Endothelial cell of umbilical vein (primary cell): ENCODE data around the gene LYG1. TPM values are rescaled to one million over a fixed set of nuclear protein-coding genes. Genes with fewer than 3 reads are reported as not detected.

Experiments used
- BruUV-seq: library from RNA; stranded (reverse); fragments of 400-500 nt; replicated peaks from 2 replicates; lab custom pipeline; 2021; lab: Mats Ljungman, UMichigan
- CTCF ChIA-PET: fragments of 300-600, 350-600 bp; sonication (Branson Sonifier 250); formaldehyde crosslinking; loops from one replicate; lab custom pipeline; 2021; ENCODE audit warnings: antibody characterized with exemption, inconsistent platforms; lab: Charles Lee
- POLR2A ChIA-PET: fragments of 300-600, 350-600 bp; sonication (Branson Sonifier 250); formaldehyde crosslinking; loops from one replicate; lab custom pipeline; 2021; ENCODE audit warnings: antibody characterized with exemption, inconsistent platforms; lab: Charles Lee
- DNase-seq: peaks from one replicate; pipeline ENCODE4 v3.0.0-alpha.2; 2011; ENCODE audit warnings: low read depth, low spot score
- FAIRE-seq: peaks from 2 replicates; lab custom pipeline; 2011; peaks lifted over from hg19 to GRCh38; lab: Jason Lieb, UNC
- H2AFZ ChIP-seq: 2 replicates; pipeline ENCODE4 v1.6.0; 2012; ENCODE audit warnings: low read depth, low read length, control low read depth, inconsistent platforms
- H3K27ac ChIP-seq: 2 replicates; pipeline ENCODE4 v1.5.1; 2011; ENCODE audit warnings: low read depth, mild to moderate bottlenecking, control low read depth, low read length, moderate library complexity; ENCODE audit not compliant: insufficient read depth
- H3K27me3 ChIP-seq, 2 experiments: 2 replicates each; pipeline versions ENCODE4 v1.6.0 to v1.6.1; 2011; ENCODE audit warnings: low read length in 2 of 2, mixed read lengths in 1 of 2; ENCODE audit not compliant: control insufficient read depth in 2 of 2, insufficient read depth in 2 of 2
- H3K36me3 ChIP-seq, 2 experiments: 2 replicates in 1 of 2; 3 replicates in 1 of 2; pipeline ENCODE4 v1.5.1; 2011; ENCODE audit warnings: low read length in 2 of 2, mild to moderate bottlenecking in 1 of 2, moderate library complexity in 1 of 2; ENCODE audit not compliant: control insufficient read depth in 2 of 2, insufficient read depth in 2 of 2; ENCODE audit errors: extremely low read depth in 1 of 2
- H3K4me1 ChIP-seq: 3 replicates; pipeline ENCODE4 v1.5.1; 2011; ENCODE audit warnings: mild to moderate bottlenecking, low read length; ENCODE audit not compliant: control insufficient read depth, insufficient read depth; ENCODE audit errors: extremely low read depth
- H3K4me2 ChIP-seq: 2 replicates; pipeline ENCODE4 v1.6.1; 2011; ENCODE audit warnings: low read length, control low read depth, mixed read lengths; ENCODE audit not compliant: insufficient read depth
- H3K4me3 ChIP-seq, 3 experiments: fragments of 200-600 bp in 1 of 3; sonication (generic), shearing (Covaris generic) in 1 of 3; replicated peaks in 1 of 3; 2 replicates each; pipeline ENCODE4 v1.5.1; 2011 to 2016; ENCODE audit warnings: control low read depth in 3 of 3, low read length in 3 of 3, mild to moderate bottlenecking in 2 of 3, inconsistent platforms in 1 of 3, low read depth in 1 of 3, moderate library complexity in 1 of 3; ENCODE audit not compliant: insufficient read depth in 1 of 3
- H3K79me2 ChIP-seq: 2 replicates; pipeline ENCODE4 v1.6.0; 2012; ENCODE audit warnings: low read length, inconsistent platforms; ENCODE audit not compliant: control insufficient read depth, insufficient read depth
- H3K9ac ChIP-seq: replicated peaks from 2 replicates; pipeline ENCODE3; 2011; ENCODE audit warnings: low read length, control low read depth; ENCODE audit not compliant: insufficient read depth; ENCODE audit errors: extremely low read depth
- H3K9me1 ChIP-seq: replicated peaks from 3 replicates; pipeline ENCODE4 v1.6.0; 2011; ENCODE audit warnings: mild to moderate bottlenecking, low read length; ENCODE audit not compliant: control insufficient read depth, insufficient read depth; ENCODE audit errors: extremely low read depth
- H3K9me3 ChIP-seq: replicated peaks from 2 replicates; pipeline ENCODE4 v1.5.1; 2012; ENCODE audit warnings: low read length, inconsistent platforms; ENCODE audit not compliant: control insufficient read depth, insufficient read depth
- H4K20me1 ChIP-seq: replicated peaks from 2 replicates; pipeline ENCODE3; 2011; ENCODE audit warnings: mild to moderate bottlenecking, low read length; ENCODE audit not compliant: control insufficient read depth, insufficient read depth; ENCODE audit errors: extremely low read depth
- EZH2 ChIP-seq: IDR thresholded peaks from 2 replicates; pipeline ENCODE4 v1.6.1; 2012; ENCODE audit warnings: borderline replicate concordance, low read depth, mild to moderate bottlenecking, moderate library complexity, low read length, inconsistent platforms; ENCODE audit not compliant: severe bottlenecking
- FOS ChIP-seq: IDR thresholded peaks from 2 replicates; pipeline ENCODE4 v1.6.1; 2011; ENCODE audit warnings: mild to moderate bottlenecking, low read length, moderate library complexity, borderline replicate concordance; ENCODE audit not compliant: insufficient read depth
- GATA2 ChIP-seq: IDR thresholded peaks from 2 replicates; pipeline ENCODE4 v1.7.0; 2011; ENCODE audit warnings: low read depth, mild to moderate bottlenecking, moderate library complexity, mixed read lengths, low read length; ENCODE audit not compliant: insufficient read length, insufficient read depth
- JUN ChIP-seq: IDR thresholded peaks from 2 replicates; pipeline ENCODE4 v1.6.1; 2011; ENCODE audit warnings: borderline replicate concordance, low read depth; ENCODE audit not compliant: insufficient read length, insufficient read depth
- MYC ChIP-seq: IDR thresholded peaks from one replicate; pipeline ENCODE4 v1.6.1; 2011; ENCODE audit warnings: mild to moderate bottlenecking, low read depth, low read length
- POLR2A ChIP-seq: IDR thresholded peaks from 2 replicates; pipeline ENCODE4 v1.6.1; 2012; ENCODE audit warnings: low read depth, mild to moderate bottlenecking, control low read depth, low read length
- POLR2AphosphoS5 ChIP-seq: IDR thresholded peaks from 2 replicates; pipeline ENCODE4 v1.6.1; 2012; ENCODE audit warnings: low read depth, mild to moderate bottlenecking, control low read depth, low read length, moderate library complexity; ENCODE audit not compliant: insufficient read depth
- dilution Hi-C: fragments of 300-500 bp; cut with MboI; formaldehyde crosslinking; loops from one replicate; pipeline ENCODE4 v1.15.0; 2019; ENCODE audit warnings: low sequenced_read_pairs; ENCODE audit not compliant: extremely low pct_ligation_motif_present
- intact Hi-C: fragments of 100-400 bp; cut with micrococcal nuclease; formaldehyde crosslinking; loops from one replicate; pipeline ENCODE4 v1.10.0; 2022
- polyA plus RNA-seq, 4 experiments: library from polyadenylated mRNA; depleted of rRNA in 3 of 4; stranded (reverse) in 3 of 4; unstranded in 1 of 4; fragments of >200 nt; gene quantifications; 2 replicates each; pipeline versions ENCODE4 v1.2.1 to v1.2.3, GENCODE V29; 2011 to 2012; ENCODE audit warnings: missing spikeins in 1 of 4
- total RNA-seq: library from RNA; stranded (reverse); gene quantifications from 2 replicates; pipeline ENCODE4 v1.2.3, GENCODE V29; 2021
- TF ChIP-seq, protein P1 (sequence below), 2 donors: IDR thresholded peaks; 1 replicate in 1 of 2; 2 replicates in 1 of 2; pipeline ENCODE4 v1.5.1; 2011; ENCODE audit warnings: low read length in 2 of 2, mild to moderate bottlenecking in 2 of 2, moderate library complexity in 2 of 2, control low read depth in 1 of 2, inconsistent platforms in 1 of 2, low read depth in 1 of 2; ENCODE audit not compliant: insufficient read depth in 1 of 2; ENCODE audit errors: extremely low read depth in 1 of 2
- TF ChIP-seq, protein P2 (sequence below): IDR thresholded peaks from 2 replicates; pipeline ENCODE4 v1.6.1; 2011; ENCODE audit not compliant: insufficient read depth, insufficient read length

LYG1 gene
- total and polyA plus RNA-seq, 2 donors (not counting 3 experiments of a cell fraction or from before 2014, with no cell fraction given): 0.35 to 1.8 TPM

DNA sequence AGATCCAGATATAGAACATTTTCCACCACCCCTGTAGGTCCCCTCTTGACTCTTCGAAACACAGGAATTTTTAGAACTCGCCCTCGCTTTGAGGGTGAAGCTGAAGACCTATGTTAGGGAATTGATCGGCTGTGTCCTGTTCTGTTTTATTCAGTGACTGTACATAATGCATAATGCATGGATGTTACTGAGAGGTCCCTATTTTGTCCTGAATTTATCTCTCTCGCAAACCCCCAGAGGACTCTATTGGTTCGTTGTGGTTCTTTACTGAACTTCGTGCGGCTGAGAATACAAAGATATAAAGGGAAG is 35.8 kb upstream of the LYG1 start:
- peak overlapping the region; percentile 57 for H3K27ac ChIP-seq
- ChIA-PET CTCF (interaction anchor here (1.1 to 4.4 kb wide), 13 partner anchors 11 to 222 kb away, joined by 3 to 41 read pairs (median 5); partner anchors contain the start of gene REV1), POLR2A (interaction anchor here (0.6 to 1.8 kb wide), 7 partner anchors 16 to 156 kb away, joined by 3 to 6 read pairs (median 4); partner anchors contain the start of genes MITD1, MRPL30 and REV1)
- H3K4me3 ChIP-seq: peak overlapping the region; percentile 59 to 96 (median 89)
- H3K79me2 ChIP-seq: peaks cover 87% of the 10 kb centered on the region
- H3K9ac ChIP-seq: peak overlapping the region; percentile 91
- no TSS peak for BruUV-seq
- dilution Hi-C loops: no loop called here
- TF ChIP-seq, protein P1, sequence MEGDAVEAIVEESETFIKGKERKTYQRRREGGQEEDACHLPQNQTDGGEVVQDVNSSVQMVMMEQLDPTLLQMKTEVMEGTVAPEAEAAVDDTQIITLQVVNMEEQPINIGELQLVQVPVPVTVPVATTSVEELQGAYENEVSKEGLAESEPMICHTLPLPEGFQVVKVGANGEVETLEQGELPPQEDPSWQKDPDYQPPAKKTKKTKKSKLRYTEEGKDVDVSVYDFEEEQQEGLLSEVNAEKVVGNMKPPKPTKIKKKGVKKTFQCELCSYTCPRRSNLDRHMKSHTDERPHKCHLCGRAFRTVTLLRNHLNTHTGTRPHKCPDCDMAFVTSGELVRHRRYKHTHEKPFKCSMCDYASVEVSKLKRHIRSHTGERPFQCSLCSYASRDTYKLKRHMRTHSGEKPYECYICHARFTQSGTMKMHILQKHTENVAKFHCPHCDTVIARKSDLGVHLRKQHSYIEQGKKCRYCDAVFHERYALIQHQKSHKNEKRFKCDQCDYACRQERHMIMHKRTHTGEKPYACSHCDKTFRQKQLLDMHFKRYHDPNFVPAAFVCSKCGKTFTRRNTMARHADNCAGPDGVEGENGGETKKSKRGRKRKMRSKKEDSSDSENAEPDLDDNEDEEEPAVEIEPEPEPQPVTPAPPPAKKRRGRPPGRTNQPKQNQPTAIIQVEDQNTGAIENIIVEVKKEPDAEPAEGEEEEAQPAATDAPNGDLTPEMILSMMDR (IDR thresholded peaks at IDR 0.05; ENCODE audit: extremely low read depth in 1 of 2, insufficient read depth in 1 of 2, low read depth in 1 of 2, low read length in 2 of 2): no peak
- TF ChIP-seq GATA2: no peak
- no peak for TF ChIP-seq JUN
- TF ChIP-seq, protein P2, sequence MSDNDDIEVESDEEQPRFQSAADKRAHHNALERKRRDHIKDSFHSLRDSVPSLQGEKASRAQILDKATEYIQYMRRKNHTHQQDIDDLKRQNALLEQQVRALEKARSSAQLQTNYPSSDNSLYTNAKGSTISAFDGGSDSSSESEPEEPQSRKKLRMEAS: no peak
- no peak for TF ChIP-seq POLR2A
- TF ChIP-seq FOS: no peak
- TF ChIP-seq EZH2: no peak
- TF ChIP-seq MYC: no peak
- TF ChIP-seq POLR2AphosphoS5: no peak
- FAIRE-seq (no peak), DNase-seq (no peak)
- H3K27me3 ChIP-seq: no peaks in the 10 kb centered on the region
- peak overlapping the region; percentile 88 for H2AFZ ChIP-seq
- intact Hi-C loops: loop anchor here (1.0 to 10.0 kb wide), 4 partner anchors 154 to 582 kb away; partner anchors contain the start of genes MITD1, MRPL30 and REV1
- H3K9me1 ChIP-seq: no peaks in the 10 kb centered on the region
- no peaks in the 10 kb centered on the region for H3K9me3 ChIP-seq
- H3K4me2 ChIP-seq: peak overlapping the region; percentile 90
- H4K20me1 ChIP-seq: no peaks in the 10 kb centered on the region
- H3K4me1 ChIP-seq: peaks cover 20% of the 10 kb centered on the region
- peaks cover 5 to 6% of the 10 kb centered on the region in 2 experiments for H3K36me3 ChIP-seq
